Aorta (tissue), 5 donors: ENCODE measurements around the gene AGAP1. TPM values are rescaled to one million over a fixed set of nuclear protein-coding genes. Genes with fewer than 3 reads are reported as not detected.
A peak's percentile ranks its signal among the peaks of the same experiment; 100 is the strongest.

Source experiments
- ATAC-seq: fragments of 200-7000 bp; cut with Tn5 transposase; one replicate; pipeline ENCODE4 v1.9.1; 2022; ENCODE audit warnings: moderate library complexity; ENCODE audit not compliant: low FRiP score
- DNase-seq, 2 donors: peaks; one replicate each; pipeline ENCODE4 v3.0.0-alpha.2; 2020
- H3K27ac ChIP-seq, 2 donors: one replicate each; pipeline ENCODE4 v1.5.1; 2013; ENCODE audit warnings: low read length in 2 of 2, mild to moderate bottlenecking in 2 of 2, moderate library complexity in 2 of 2, control low read depth in 1 of 2, inconsistent platforms in 1 of 2, low read depth in 1 of 2
- H3K27me3 ChIP-seq, 2 donors: one replicate each; pipeline ENCODE4 v1.6.1; 2013; ENCODE audit warnings: control low read depth in 1 of 2, low read length in 1 of 2, mild to moderate bottlenecking in 1 of 2, moderate library complexity in 1 of 2; ENCODE audit not compliant: insufficient read depth in 2 of 2, control insufficient read depth in 1 of 2
- H3K36me3 ChIP-seq, 2 donors: one replicate each; pipeline ENCODE4 v1.6.1; 2013; ENCODE audit warnings: control low read depth in 1 of 2, low read length in 1 of 2, mild to moderate bottlenecking in 1 of 2; ENCODE audit not compliant: insufficient read depth in 2 of 2, control insufficient read depth in 1 of 2
- H3K4me1 ChIP-seq, 2 donors: one replicate each; pipeline ENCODE4 v1.6.1; 2013; ENCODE audit warnings: low read length in 2 of 2, control low read depth in 1 of 2, mild to moderate bottlenecking in 1 of 2, moderate library complexity in 1 of 2; ENCODE audit not compliant: insufficient read depth in 2 of 2, control insufficient read depth in 1 of 2
- H3K4me3 ChIP-seq, 2 donors: one replicate each; pipeline ENCODE4 v1.5.1; 2013; ENCODE audit warnings: low read length in 2 of 2, control low read depth in 1 of 2, mild to moderate bottlenecking in 1 of 2
- H3K9me3 ChIP-seq: one replicate; pipeline ENCODE4 v1.6.1; 2013; ENCODE audit warnings: mild to moderate bottlenecking, low read length; ENCODE audit not compliant: control insufficient read depth
- WGBS, 2 donors: extraction: QIAGEN DNeasy Blood & Tissue Kit; methylation state at CpG; one replicate each; pipeline ENCODE4 v1.1.7; 2013; 5-methylcytosine and 5-hydroxymethylcytosine counted together
- intact Hi-C, 2 donors: fragments of 100-400 bp; cut with DNase I; formaldehyde crosslinking; loops; one replicate each; pipeline versions ENCODE4 v1.14.2 to v1.15.0; 2022
- polyA plus RNA-seq, 2 donors: library from polyadenylated mRNA; stranded (reverse); fragments of 200-250 nt; gene quantifications; one replicate each; pipeline ENCODE4 v1.2.3, GENCODE V29; 2013
- total RNA-seq, 2 donors: library from RNA; stranded (reverse); fragmentation: NEBNext Ultra II Directional; extraction: Animal tissue kit (Norgen Biotek cat#: 25700); gene quantifications; one replicate each; pipeline ENCODE4 v1.2.1, GENCODE V29; 2021
- donor health status: healthy with polysubstance abuse.
- donor health status: Bipolar disorder and iron deficiency.
- donor health status: DM: no; HTN: no; CAD: no.
- donor health status: DM: no; HTN: no; CAD: no.
- donor health status: DM: yes; HTN: yes; CAD: no.

AGAP1 gene
- total and polyA plus RNA-seq, 4 donors, result 3.0 to 32.7 (median 12.7) TPM

GRCh38 chr2:235511187-235511661 is 17.4 kb downstream of the AGAP1 start:
- Histone ChIP-seq H3K4me1 (no peaks in the 10 kb centered on the region), H3K27ac (no peak overlapping the region), H3K27me3 (no peaks in the 10 kb centered on the region), H3K9me3 (no peaks in the 10 kb centered on the region), H3K4me3 (no peak overlapping the region), H3K36me3 (no peaks in the 10 kb centered on the region)
- ATAC-seq, result no peak
- intact Hi-C loops, result no loop called here
- peak in 1 of 2 donors; percentile 51 for DNase-seq
- WGBS, 2 donors, result 38 to 50% methylated on average over 7 of the region's 7 CpGs

- Histone ChIP-seq H3K4me3 (no peak overlapping the region), H3K27me3 (no peaks in the 10 kb centered on the region), H3K4me1 (no peaks in the 10 kb centered on the region), H3K36me3 (no peaks in the 10 kb centered on the region), H3K9me3 (no peaks in the 10 kb centered on the region), H3K27ac (no peak overlapping the region)
- no peak for ATAC-seq
- intact Hi-C loops, result no loop called here
- DNase-seq, result peak in 1 of 2 donors; percentile 16
- 86 to 88% methylated on average over 9 of the region's 9 CpGs for WGBS, 2 donors
These were observed 18.2 kb downstream of the AGAP1 start for GRCh38 chr2:235511751-235512698.

GRCh38 chr2:235512699-235513053 is 18.8 kb downstream of the AGAP1 start:
- WGBS, 2 donors, result 94 to 96% methylated on average over 4 of the region's 4 CpGs

GRCh38 chr2:235513984-235514626 is 20.3 kb downstream of the AGAP1 start:
- ATAC-seq (no peak), DNase-seq (peak in 1 of 2 donors; percentile 9)
- Histone ChIP-seq H3K9me3 (no peaks in the 10 kb centered on the region), H3K36me3 (no peaks in the 10 kb centered on the region), H3K4me3 (no peak overlapping the region), H3K27ac (no peak overlapping the region), H3K27me3 (no peaks in the 10 kb centered on the region), H3K4me1 (no peaks in the 10 kb centered on the region)
- intact Hi-C loops, result no loop called here
- 94 to 96% methylated on average over 14 of the region's 14 CpGs for WGBS, 2 donors

More at GRCh38 chr2:235512699-235513053, 18.8 kb downstream of the AGAP1 start:
- no peaks in the 10 kb centered on the region for H3K9me3 ChIP-seq
- H3K27ac ChIP-seq, result no peak overlapping the region
- H3K27me3 ChIP-seq, result no peaks in the 10 kb centered on the region
- intact Hi-C loops, result no loop called here
- DNase-seq (peak in 1 of 2 donors; percentile 3), ATAC-seq (no peak)
- H3K4me3 ChIP-seq, result no peak overlapping the region
- H3K4me1 ChIP-seq, result no peaks in the 10 kb centered on the region
- no peaks in the 10 kb centered on the region for H3K36me3 ChIP-seq

- Histone ChIP-seq H3K4me1 (no peaks in the 10 kb centered on the region), H3K9me3 (no peaks in the 10 kb centered on the region), H3K27ac (no peak overlapping the region), H3K36me3 (no peaks in the 10 kb centered on the region), H3K4me3 (no peak overlapping the region), H3K27me3 (no peaks in the 10 kb centered on the region)
- 92 to 94% methylated on average over 10 of the region's 10 CpGs for WGBS, 2 donors
- peak in 1 of 2 donors; percentile 45 for DNase-seq
- ATAC-seq, result no peak
- intact Hi-C loops, result no loop called here
These were observed 21.0 kb downstream of the AGAP1 start for GRCh38 chr2:235514627-235515363.

- no peak for DNase-seq
- no peak overlapping the region for H3K27ac ChIP-seq
- H3K36me3 ChIP-seq, result no peaks in the 10 kb centered on the region
- WGBS, 2 donors, result 96% methylated on average over 7 of the region's 7 CpGs
- ATAC-seq, result no peak
- H3K27me3 ChIP-seq, result no peaks in the 10 kb centered on the region
- H3K9me3 ChIP-seq, result no peaks in the 10 kb centered on the region
- H3K4me1 ChIP-seq, result no peaks in the 10 kb centered on the region
- no peak overlapping the region for H3K4me3 ChIP-seq
- intact Hi-C loops, result no loop called here
These were observed 21.5 kb downstream of the AGAP1 start for GRCh38 chr2:235515364-235515742.

- intact Hi-C loops, result no loop called here
- 95 to 98% methylated on average over 11 of the region's 11 CpGs for WGBS, 2 donors
- H3K4me3 ChIP-seq, result no peak overlapping the region
- no peak overlapping the region for H3K27ac ChIP-seq
- H3K36me3 ChIP-seq, result no peaks in the 10 kb centered on the region
- no peaks in the 10 kb centered on the region for H3K9me3 ChIP-seq
- no peaks in the 10 kb centered on the region for H3K4me1 ChIP-seq
- no peaks in the 10 kb centered on the region for H3K27me3 ChIP-seq
- ATAC-seq (no peak), DNase-seq (peak in 1 of 2 donors; percentile 57)
These were observed 22.0 kb downstream of the AGAP1 start for GRCh38 chr2:235515821-235516220.

- ATAC-seq, result no peak
- no peak overlapping the region for H3K27ac ChIP-seq
- no peaks in the 10 kb centered on the region for H3K36me3 ChIP-seq
- no peak overlapping the region for H3K4me3 ChIP-seq
- WGBS, 2 donors, result 76 to 90% methylated on average over 6 of the region's 6 CpGs
- no peaks in the 10 kb centered on the region for H3K4me1 ChIP-seq
- intact Hi-C loops, result no loop called here
- no peak for DNase-seq
- no peaks in the 10 kb centered on the region for H3K9me3 ChIP-seq
- H3K27me3 ChIP-seq, result no peaks in the 10 kb centered on the region
These were observed 22.4 kb downstream of the AGAP1 start for GRCh38 chr2:235516257-235516656.
